ENCODE measurements around the gene UBXN11. TPM values are rescaled to one million over a fixed set of nuclear protein-coding genes. Genes with fewer than 3 reads are reported as not detected.
A peak's percentile ranks its signal among the peaks of the same experiment; 100 is the strongest.

The UBXN11 gene
- total and polyA plus RNA-seq, 9 donors, result 3.6 to 37.0 (median 26.0) TPM

GRCh38 chr1:26277261-26277661 lies 29.2 kb downstream of the UBXN11 start:
- no peaks in the 10 kb centered on the region for H3K27me3 ChIP-seq
- intact Hi-C loops (cut with DNase I), result no loop called here
- H3K4me1 ChIP-seq (ENCODE audit: insufficient read depth), result peaks cover 6% of the 10 kb centered on the region
- TF ChIP-seq POLR2A (IDR thresholded peaks at IDR 0.05), result no peak
- H3K27ac ChIP-seq, result no peak overlapping the region
- WGBS, 3 donors, result 82 to 87% (median 85%) methylated on average over 3 of the region's 3 CpGs
- H3K4me3 ChIP-seq, result no peak overlapping the region
- H3K36me3 ChIP-seq, result no peaks in the 10 kb centered on the region
- DNase-seq, result no peak
- H3K9me3 ChIP-seq, result no peaks in the 10 kb centered on the region

- peaks cover 6% of the 10 kb centered on the region for H3K4me1 ChIP-seq (ENCODE audit: insufficient read depth)
- TF ChIP-seq POLR2A (IDR thresholded peaks at IDR 0.05) (no peak), CTCF (IDR thresholded peaks at IDR 0.05) (no peak), EP300 (IDR thresholded peaks at IDR 0.05) (no peak)
- no peak overlapping the region for H3K4me3 ChIP-seq
- H3K36me3 ChIP-seq, result no peaks in the 10 kb centered on the region
- WGBS, 3 donors, result 81 to 88% (median 82%) methylated on average over 2 of the region's 2 CpGs
- intact Hi-C loops (cut with DNase I), result no loop called here
- no peaks in the 10 kb centered on the region for H3K9me3 ChIP-seq
- no peak for DNase-seq
- H3K27ac ChIP-seq, result no peak overlapping the region
- no peaks in the 10 kb centered on the region for H3K27me3 ChIP-seq
Observed at GRCh38 chr1:26276432-26276838, 30.0 kb downstream of the UBXN11 start.

GRCh38 chr1:26275580-26276431 lies 30.6 kb downstream of the UBXN11 start:
- TF ChIP-seq CTCF (IDR thresholded peaks at IDR 0.05) (peak; percentile 52 to 72 (median 70)), POLR2A (IDR thresholded peaks at IDR 0.05) (no peak), EP300 (IDR thresholded peaks at IDR 0.05) (no peak)
- Histone ChIP-seq H3K4me1 (ENCODE audit: insufficient read depth) (peaks cover 6% of the 10 kb centered on the region), H3K4me3 (no peak overlapping the region), H3K27ac (peak overlapping the region in 1 of 2 donors; percentile 47), H3K27me3 (no peaks in the 10 kb centered on the region), H3K9me3 (no peaks in the 10 kb centered on the region), H3K36me3 (no peaks in the 10 kb centered on the region)
- intact Hi-C loops (cut with DNase I), result loop anchor here in 1 of 4 donors (1.0 kb wide), 1 partner anchor 44 kb away; no protein-coding TSS in a partner anchor
- 13 to 28% (median 25%) methylated on average over 3 of the region's 3 CpGs for WGBS, 3 donors
- DNase-seq, result peak; percentile 71 to 85 (median 78)

GRCh38 chr1:26274801-26275425 lies 31.5 kb downstream of the UBXN11 start:
- Histone ChIP-seq H3K27ac (no peak overlapping the region), H3K4me1 (ENCODE audit: insufficient read depth) (peaks cover 6% of the 10 kb centered on the region), H3K9me3 (no peaks in the 10 kb centered on the region), H3K27me3 (no peaks in the 10 kb centered on the region), H3K36me3 (no peaks in the 10 kb centered on the region), H3K4me3 (no peak overlapping the region)
- TF ChIP-seq CTCF (IDR thresholded peaks at IDR 0.05), result no peak
- no peak for TF ChIP-seq EP300 (IDR thresholded peaks at IDR 0.05)
- TF ChIP-seq POLR2A (IDR thresholded peaks at IDR 0.05), result no peak
- no peak for DNase-seq
- intact Hi-C loops (cut with DNase I), result loop anchor here in 1 of 4 donors (1.0 kb wide), 1 partner anchor 45 kb away; no protein-coding TSS in a partner anchor
- 88 to 90% (median 89%) methylated on average over 11 of the region's 11 CpGs for WGBS, 3 donors

GRCh38 chr1:26269198-26269550 lies 37.3 kb downstream of the UBXN11 start:
- TF ChIP-seq CTCF (IDR thresholded peaks at IDR 0.05) (no peak), POLR2A (IDR thresholded peaks at IDR 0.05) (no peak), EP300 (IDR thresholded peaks at IDR 0.05) (no peak)
- Histone ChIP-seq H3K27ac (no peak overlapping the region), H3K36me3 (no peaks in the 10 kb centered on the region), H3K4me3 (no peak overlapping the region), H3K27me3 (no peaks in the 10 kb centered on the region), H3K9me3 (no peaks in the 10 kb centered on the region), H3K4me1 (ENCODE audit: insufficient read depth) (no peaks in the 10 kb centered on the region)
- intact Hi-C loops (cut with DNase I), result no loop called here
- no peak for DNase-seq
- 95 to 97% (median 95%) methylated on average over 4 of the region's 4 CpGs for WGBS, 3 donors
